ENCODE results near the gene TRAF3. TPM values are rescaled to one million over a fixed set of nuclear protein-coding genes. Genes with fewer than 3 reads are reported as not detected.
"Not testable (repeated sequence)": the region's sequence is repeated elsewhere in the genome, so short reads cannot be mapped to it uniquely, and the experiment has no call there.

TRAF3 gene
- total RNA-seq, 1 donor from 2014 or later: 32.3 TPM

- TF ChIP-seq CTCF (IDR thresholded peaks at IDR 0.05; ENCODE audit: insufficient read depth, low read length, poor library complexity, severe bottlenecking): no peak
- DNase-seq (ENCODE audit: low read depth): no peak
- peaks cover 4% of the 10 kb centered on the region for H3K36me3 ChIP-seq (ENCODE audit: control insufficient read depth, insufficient read depth, low read length)
- no peaks in the 10 kb centered on the region for H3K27me3 ChIP-seq (ENCODE audit: control insufficient read depth, insufficient read depth, low read length)
- H3K4me3 ChIP-seq (ENCODE audit: low read depth, low read length): no peak overlapping the region
Measured at GRCh38 chr14:102888748-102889147, 111.5 kb downstream of the TRAF3 start.

DNA sequence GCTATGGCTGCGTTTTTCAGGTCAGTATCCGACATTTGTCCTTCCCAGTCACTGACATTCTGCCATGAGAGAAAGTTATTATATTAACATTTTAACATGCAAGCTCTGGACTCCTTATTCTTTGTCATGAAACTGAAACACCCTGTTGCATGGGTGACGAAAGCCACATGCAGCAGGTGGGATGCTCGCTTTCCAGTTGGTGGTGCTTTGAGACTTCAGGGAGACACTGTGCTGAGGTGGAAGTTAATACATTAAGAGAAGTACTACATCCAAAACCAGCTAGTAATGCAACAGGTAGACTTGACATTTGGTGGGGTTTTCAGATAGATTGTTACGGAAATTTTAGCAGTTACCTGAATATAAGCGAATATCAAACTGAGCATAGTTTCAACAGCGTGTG lies 112.4 kb downstream of the TRAF3 start:
- no peak for DNase-seq (ENCODE audit: low read depth)
- peaks cover 4% of the 10 kb centered on the region for H3K36me3 ChIP-seq (ENCODE audit: control insufficient read depth, insufficient read depth, low read length)
- H3K27me3 ChIP-seq (ENCODE audit: control insufficient read depth, insufficient read depth, low read length): no peaks in the 10 kb centered on the region
- no peak overlapping the region for H3K4me3 ChIP-seq (ENCODE audit: low read depth, low read length)
- no peak for TF ChIP-seq CTCF (IDR thresholded peaks at IDR 0.05; ENCODE audit: insufficient read depth, low read length, poor library complexity, severe bottlenecking)

GRCh38 chr14:102891111-102891510 lies 113.9 kb downstream of the TRAF3 start:
- Histone ChIP-seq H3K36me3 (ENCODE audit: control insufficient read depth, insufficient read depth, low read length) (peaks cover 3% of the 10 kb centered on the region), H3K27me3 (ENCODE audit: control insufficient read depth, insufficient read depth, low read length) (no peaks in the 10 kb centered on the region), H3K4me3 (ENCODE audit: low read depth, low read length) (no peak overlapping the region)
- DNase-seq (ENCODE audit: low read depth): no peak
- TF ChIP-seq CTCF (IDR thresholded peaks at IDR 0.05; ENCODE audit: insufficient read depth, low read length, poor library complexity, severe bottlenecking): no peak

DNA sequence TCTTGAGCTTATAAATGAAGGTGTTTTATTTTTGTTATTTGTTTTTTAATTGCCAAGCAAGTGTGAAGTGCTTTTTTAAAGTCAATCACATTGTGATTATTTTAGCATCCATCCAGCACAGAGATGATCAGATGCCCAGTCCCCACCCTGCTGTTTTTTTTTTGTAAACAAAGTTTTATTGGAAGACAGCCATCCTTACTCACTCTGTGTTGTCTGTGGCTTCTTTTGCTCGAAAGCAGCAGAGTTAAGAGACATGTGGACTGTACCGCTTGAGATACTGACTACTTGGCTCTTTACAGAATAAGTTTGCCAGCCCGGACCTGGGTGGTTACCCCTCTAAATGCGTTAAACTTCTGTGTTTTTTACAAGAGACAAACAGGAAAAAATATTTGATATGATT lies 114.3 kb downstream of the TRAF3 start:
- no peak for DNase-seq (ENCODE audit: low read depth)

GRCh38 chr14:102892651-102893050 lies 115.4 kb downstream of the TRAF3 start:
- DNase-seq (ENCODE audit: low read depth): no peak
- no peak for TF ChIP-seq CTCF (IDR thresholded peaks at IDR 0.05; ENCODE audit: insufficient read depth, low read length, poor library complexity, severe bottlenecking)
- H3K36me3 ChIP-seq (ENCODE audit: control insufficient read depth, insufficient read depth, low read length): peaks cover 2% of the 10 kb centered on the region

More for the DNA sequence above, 114.3 kb downstream of the TRAF3 start:
- Histone ChIP-seq H3K27me3 (ENCODE audit: control insufficient read depth, insufficient read depth, low read length) (no peaks in the 10 kb centered on the region), H3K4me3 (ENCODE audit: low read depth, low read length) (no peak overlapping the region), H3K36me3 (ENCODE audit: control insufficient read depth, insufficient read depth, low read length) (peaks cover 2% of the 10 kb centered on the region)
- TF ChIP-seq CTCF (IDR thresholded peaks at IDR 0.05; ENCODE audit: insufficient read depth, low read length, poor library complexity, severe bottlenecking): no peak

GRCh38 chr14:102893452-102893851 lies 116.2 kb downstream of the TRAF3 start:
- DNase-seq (ENCODE audit: low read depth): no peak
- H3K27me3 ChIP-seq (ENCODE audit: control insufficient read depth, insufficient read depth, low read length): no peaks in the 10 kb centered on the region
- H3K36me3 ChIP-seq (ENCODE audit: control insufficient read depth, insufficient read depth, low read length): peaks cover 2% of the 10 kb centered on the region
- TF ChIP-seq CTCF (IDR thresholded peaks at IDR 0.05; ENCODE audit: insufficient read depth, low read length, poor library complexity, severe bottlenecking): no peak
- H3K4me3 ChIP-seq (ENCODE audit: low read depth, low read length): no peak overlapping the region

More at GRCh38 chr14:102892651-102893050, 115.4 kb downstream of the TRAF3 start:
- Histone ChIP-seq H3K27me3 (ENCODE audit: control insufficient read depth, insufficient read depth, low read length) (no peaks in the 10 kb centered on the region), H3K4me3 (ENCODE audit: low read depth, low read length) (no peak overlapping the region)

- not testable (repeated sequence) for H3K4me3 ChIP-seq (ENCODE audit: low read depth, low read length); H3K36me3 ChIP-seq (ENCODE audit: control insufficient read depth, insufficient read depth, low read length); DNase-seq (ENCODE audit: low read depth); H3K27me3 ChIP-seq (ENCODE audit: control insufficient read depth, insufficient read depth, low read length)
Measured at GRCh38 chr14:102896735-102897134, 119.5 kb downstream of the TRAF3 start.

All from kidney epithelial cell (primary cell).